Heart right ventricle (tissue), 16 donors: ENCODE measurements around the gene FGF6. TPM values are rescaled to one million over a fixed set of nuclear protein-coding genes. Genes with fewer than 3 reads are reported as not detected.

Experiments used
- ATAC-seq, 8 donors: fragments of 200-7000 bp; cut with Tn5 transposase; one replicate each; pipeline ENCODE4 v1.9.1; 2020; ENCODE audit warnings: mild to moderate bottlenecking in 8 of 8, moderate library complexity in 8 of 8, moderate number of reproducible peaks in 1 of 8
- DNase-seq, 2 donors: peaks; one replicate each; pipeline ENCODE4 v3.0.0-alpha.2; 2020
- H3K27ac ChIP-seq, 10 donors: fragments of 200-600 bp; sonication (generic) in 2 of 10; one replicate each; pipeline versions ENCODE4 v1.5.0 to v1.8.0; 2020 to 2022; ENCODE audit warnings: mild to moderate bottlenecking in 3 of 10
- H3K27me3 ChIP-seq, 7 donors: fragments of 200-600 bp; one replicate each; pipeline ENCODE4 v1.8.0; 2021 to 2022; ENCODE audit warnings: mild to moderate bottlenecking in 2 of 7
- H3K36me3 ChIP-seq, 9 donors: fragments of 200-600 bp; sonication (generic) in 1 of 9; one replicate each; pipeline versions ENCODE4 v1.5.0 to v1.8.0; 2020 to 2022; ENCODE audit warnings: mild to moderate bottlenecking in 2 of 9
- H3K4me1 ChIP-seq, 9 donors: fragments of 200-600 bp; sonication (generic) in 1 of 9; one replicate each; pipeline versions ENCODE4 v1.5.0 to v1.8.0; 2020 to 2022; ENCODE audit warnings: mild to moderate bottlenecking in 4 of 9
- H3K4me3 ChIP-seq, 10 donors: fragments of 200-600 bp; sonication (generic) in 2 of 10; one replicate each; pipeline versions ENCODE4 v1.5.0 to v1.8.0; 2020 to 2022; ENCODE audit warnings: mild to moderate bottlenecking in 7 of 10, moderate library complexity in 2 of 10
- H3K9me3 ChIP-seq, 11 donors: fragments of 200-600 bp in 10 of 11; sonication (generic) in 2 of 11; one replicate each; pipeline versions ENCODE4 v1.5.0 to v1.8.0; 2013 to 2022; ENCODE audit warnings: mild to moderate bottlenecking in 2 of 11, control low read depth in 1 of 11, moderate library complexity in 1 of 11
- CTCF ChIP-seq, 9 donors: fragments of 200-600 bp; sonication (generic) in 2 of 9; IDR thresholded peaks; one replicate each; pipeline versions ENCODE4 v1.5.0 to v1.8.0; 2021 to 2022; ENCODE audit warnings: antibody characterized with exemption in 9 of 9, mild to moderate bottlenecking in 5 of 9, moderate library complexity in 1 of 9
- WGBS, 2 donors: extraction: QIAGEN DNeasy Blood & Tissue Kit; methylation state at CpG; one replicate each; pipeline ENCODE4 v1.1.7; 2013; ENCODE audit warnings: inconsistent platforms in 1 of 2; 5-methylcytosine and 5-hydroxymethylcytosine counted together
- intact Hi-C, 10 donors: fragments of 100-400 bp; cut with DNase I; formaldehyde crosslinking; loops; one replicate each; pipeline versions ENCODE4 v1.11.1 to v1.14.2; 2022
- polyA plus RNA-seq, 2 donors: library from polyadenylated mRNA; stranded (reverse); fragments of 200-250 nt; gene quantifications; one replicate each; pipeline ENCODE4 v1.2.3, GENCODE V29; 2013
- total RNA-seq, 10 donors: library from RNA; stranded (reverse); fragmentation: NEBNext Ultra II Directional in 3 of 10; extraction: Animal tissue kit (Norgen Biotek cat#: 25700) in 3 of 10; gene quantifications; one replicate each; pipeline versions ENCODE4 v1.2.1 to v1.2.4, GENCODE V29; 2021 to 2023
- donor health status: Arrhythmogenic right ventricular cardiomyopathy.
- donor health status: ischemic (EF 13 %, LVEDD 7.1; RV severe dilation, severe dysfunction).
- donor health status: healthy with polysubstance abuse.
- donor health status: DM: no; HTN: yes; CAD: no.
- donor health status: DM: no; HTN: no; CAD: no.
- donor health status: ischemic (EF 25% LVEDD 6.9; RV normal size, moderate dysfunction).
- donor health status: ischemic (EF 25% LVEDD 5.7; RV mildly dilated, moderate dysfunction).
- donor health status: healthy.
- donor health status: DM: yes; HTN: yes; CAD: no.
- donor health status: Ischemic cardiomyopathy.
- donor health status: ischemic (EF 35%, LVEDD 5.7; RV mildly dilated, moderate dysfunction).
- donor health status: nonischemic (EF 11% LVEDD 7.7; RV severe dilation, severe dysfunction).
- donor health status: DM: yes; HTN: yes; CAD: no.
- donor health status: PGD.
- donor health status: ischemic (EF 29% LVEDD 5.4; RV normal size, mild dysfunction).
- donor health status: nonischemic (EF 23%, LVEDD 6.1; RV moderate dilation, normal function).

FGF6 gene
- total and polyA plus RNA-seq, 12 donors: not detected

GRCh38 chr12:4392223-4392742 is 53.3 kb downstream of the FGF6 start:
- ATAC-seq (peak; percentile 68 to 95 (median 82)), DNase-seq (peak; percentile 21 to 59)
- TF ChIP-seq CTCF (IDR thresholded peaks at IDR 0.05): no peak
- peaks cover 0 to 16% (median 7%) of the 10 kb centered on the region in 9 donors for H3K4me1 ChIP-seq
- H3K27me3 ChIP-seq: peaks cover 0 to 13% (median 0%) of the 10 kb centered on the region in 7 donors
- no peaks in the 10 kb centered on the region for H3K9me3 ChIP-seq
- no peak overlapping the region for H3K4me3 ChIP-seq
- WGBS, 2 donors: 7 to 12% methylated on average over 15 of the region's 15 CpGs
- H3K27ac ChIP-seq: peak overlapping the region in 3 of 10 donors; percentile 4 to 49 (median 6)
- no peaks in the 10 kb centered on the region for H3K36me3 ChIP-seq
- intact Hi-C loops: no loop called here

- 41 to 42% methylated on average over 2 of the region's 2 CpGs for WGBS, 2 donors
These were observed 57.0 kb downstream of the FGF6 start for GRCh38 chr12:4388662-4389061.

GRCh38 chr12:4388032-4388431 is 57.6 kb downstream of the FGF6 start:
- Histone ChIP-seq H3K4me1 (peaks cover 0 to 12% (median 7%) of the 10 kb centered on the region in 9 donors), H3K27ac (no peak overlapping the region), H3K4me3 (no peak overlapping the region), H3K36me3 (no peaks in the 10 kb centered on the region), H3K27me3 (no peaks in the 10 kb centered on the region), H3K9me3 (no peaks in the 10 kb centered on the region)
- TF ChIP-seq CTCF (IDR thresholded peaks at IDR 0.05): no peak
- DNase-seq (no peak), ATAC-seq (no peak)
- WGBS, 2 donors: 75% methylated on average over 1 of the region's 1 CpG
- intact Hi-C loops: no loop called here

More at GRCh38 chr12:4388662-4389061, 57.0 kb downstream of the FGF6 start:
- Histone ChIP-seq H3K27me3 (peaks cover 0 to 2% (median 0%) of the 10 kb centered on the region in 7 donors), H3K27ac (no peak overlapping the region), H3K4me3 (no peak overlapping the region), H3K4me1 (peaks cover 0 to 16% (median 7%) of the 10 kb centered on the region in 9 donors), H3K36me3 (no peaks in the 10 kb centered on the region), H3K9me3 (no peaks in the 10 kb centered on the region)
- no peak for TF ChIP-seq CTCF (IDR thresholded peaks at IDR 0.05)
- DNase-seq (no peak), ATAC-seq (no peak)
- intact Hi-C loops: no loop called here

GRCh38 chr12:4387607-4388006 is 58.0 kb downstream of the FGF6 start:
- H3K27ac ChIP-seq: no peak overlapping the region
- WGBS, 2 donors: 94 to 98% methylated on average over 5 of the region's 5 CpGs
- no peaks in the 10 kb centered on the region for H3K36me3 ChIP-seq
- ATAC-seq: no peak
- no peak overlapping the region for H3K4me3 ChIP-seq
- H3K4me1 ChIP-seq: peaks cover 0 to 8% (median 5%) of the 10 kb centered on the region in 9 donors
- H3K9me3 ChIP-seq: no peaks in the 10 kb centered on the region
- DNase-seq: no peak
- H3K27me3 ChIP-seq: no peaks in the 10 kb centered on the region
- no peak for TF ChIP-seq CTCF (IDR thresholded peaks at IDR 0.05)
- intact Hi-C loops: no loop called here
